Epithelial cell of alveolus of lung (primary cell): Measurements from ENCODE around the gene BORCS6. TPM values are rescaled to one million over a fixed set of nuclear protein-coding genes. Genes with fewer than 3 reads are reported as not detected.

Experiments used
- total RNA-seq: library from RNA; depleted of rRNA; stranded (reverse); fragments of >200 nt; gene quantifications from 2 replicates; pipeline ENCODE4 v1.2.1, GENCODE V29; 2015

BORCS6 gene
- total RNA-seq, result 11.3 and 12.2 TPM in 2 replicates

GRCh38 chr17:8189711-8190477 is at the start of gene BORCS6:
TSS of gene BORCS6 (minus strand) at chr17:8190180. CDS start at chr17:8190140, 40 bp downstream.

GRCh38 chr17:8209907-8210760 is 20.2 kb upstream of the BORCS6 start, which contains the start of gene AURKB:
TSS of gene AURKB (minus strand) at chr17:8210575. CDS start at chr17:8210224, 351 bp downstream.

GRCh38 chr17:8176197-8176940 is 13.6 kb downstream of the BORCS6 start, which contains the start of gene TMEM107:
TSS of gene TMEM107 (minus strand) at chr17:8176380. CDS start at chr17:8176286, 94 bp downstream.

GRCh38 chr17:8162233-8162996 is 27.6 kb downstream of the BORCS6 start, which contains the start of gene VAMP2:
TSS of gene VAMP2 (minus strand) at chr17:8162948. CDS start at chr17:8162879, 69 bp downstream.

GRCh38 chr17:8152112-8152775 is 37.7 kb downstream of the BORCS6 start, which contains the start of gene PER1:
TSS of gene PER1 (minus strand) at chr17:8152404. CDS start at chr17:8150706, 1,698 bp downstream.

Other genes starting within 250 kb of the BORCS6 start
- under 0.01 TPM in 1 of 2 replicates, not detected in the other for gene GUCY2D, start 187.6 kb downstream of the BORCS6 start, total RNA-seq
- gene ALOX15B, start 151.1 kb downstream of the BORCS6 start, total RNA-seq, result 0.80 and 0.91 TPM in 2 replicates
- not detected in 2 replicates for gene ALOX12B, start 102.5 kb downstream of the BORCS6 start, total RNA-seq
- not detected in 2 replicates for gene ALOXE3, start 71.7 kb downstream of the BORCS6 start, total RNA-seq
- 0.78 and 1.4 TPM in 2 replicates for gene HES7, start 66.1 kb downstream of the BORCS6 start, total RNA-seq
- gene PER1, start 37.8 kb downstream of the BORCS6 start, total RNA-seq, result 30.0 and 78.6 TPM in 2 replicates
- gene VAMP2, start 27.2 kb downstream of the BORCS6 start, total RNA-seq, result 4.0 and 22.9 TPM in 2 replicates
- gene TMEM107, start 13.8 kb downstream of the BORCS6 start, total RNA-seq, result 42.5 and 58.7 TPM in 2 replicates
- gene AURKB, start 20.4 kb upstream of the BORCS6 start, total RNA-seq, result 23.6 and 53.7 TPM in 2 replicates
- 8.8 and 11.4 TPM in 2 replicates for gene CTC1, start 57.9 kb upstream of the BORCS6 start, total RNA-seq
- 17.1 and 45.5 TPM in 2 replicates for gene PFAS, start 59.1 kb upstream of the BORCS6 start, total RNA-seq
- 18.1 and 19.7 TPM in 2 replicates for gene RANGRF, start 98.5 kb upstream of the BORCS6 start, total RNA-seq
- 0.91 and 1.4 TPM in 2 replicates for gene SLC25A35, start 105.2 kb upstream of the BORCS6 start, total RNA-seq
- gene ARHGEF15, start 120.1 kb upstream of the BORCS6 start, total RNA-seq, result 0.48 and 2.3 TPM in 2 replicates
- not detected in 2 replicates for gene ODF4, start 149.7 kb upstream of the BORCS6 start, total RNA-seq
- gene RPL26, start 193.0 kb upstream of the BORCS6 start, total RNA-seq, result 3,504 and 6,849 TPM in 2 replicates
- gene RNF222, start 207.6 kb upstream of the BORCS6 start, total RNA-seq, result not detected in 2 replicates
- 48.0 and 55.3 TPM in 2 replicates for gene NDEL1, start 245.7 kb upstream of the BORCS6 start, total RNA-seq